PC-9 (cell line): ENCODE data around the gene PIK3C3.

Experiments
- CTCF ChIP-seq: fragments of 200-600 bp; sonication (generic); conservative IDR thresholded peaks from 2 replicates; pipeline ENCODE4 v1.6.1; 2017; ENCODE audit warnings: mixed run types, antibody characterized with exemption, mild to moderate bottlenecking, moderate library complexity
- EZH2 ChIP-seq: fragments of 200-600 bp; sonication (generic); IDR thresholded peaks from 2 replicates; pipeline ENCODE4 v1.8.0; 2017; ENCODE audit warnings: antibody characterized with exemption, low read depth

GRCh38 chr18:41967680-41968079 is 12.6 kb downstream of the PIK3C3 start:
- TF ChIP-seq CTCF (no peak), EZH2 (no peak)
